DMS79 treated with DMSO at 0.1 percent for 48 hours (cell line): ENCODE results near the gene TBC1D7.

Experiments used
- DNase-seq: peaks from one replicate; lab custom pipeline; 2025; lab: John Stamatoyannopoulos, UW

Gene TBC1D7

GRCh38 chr6:13272131-13273046 is 55.9 kb downstream of the TBC1D7 start:
- no peak for DNase-seq

GRCh38 chr6:13268913-13269518 is 59.3 kb downstream of the TBC1D7 start:
- DNase-seq: no peak

GRCh38 chr6:13267142-13267651 is 61.1 kb downstream of the TBC1D7 start:
- no peak for DNase-seq

GRCh38 chr6:13263669-13264068 is 64.7 kb downstream of the TBC1D7 start:
- no peak for DNase-seq

GRCh38 chr6:13262302-13263230 is 65.8 kb downstream of the TBC1D7 start:
- DNase-seq: no peak

- no peak for DNase-seq
Observed at GRCh38 chr6:13261464-13261994, 66.8 kb downstream of the TBC1D7 start.

GRCh38 chr6:13260831-13261230 is 67.5 kb downstream of the TBC1D7 start:
- DNase-seq: no peak

- no peak for DNase-seq
Observed at GRCh38 chr6:13260101-13260598, 68.2 kb downstream of the TBC1D7 start.

- no peak for DNase-seq
Observed at GRCh38 chr6:13259393-13259792, 68.9 kb downstream of the TBC1D7 start.

- no peak for DNase-seq
Observed at GRCh38 chr6:13256266-13257001, 71.9 kb downstream of the TBC1D7 start.
